Ovary (tissue), 9 donors: ENCODE results near the gene GPC4. TPM values are rescaled to one million over a fixed set of nuclear protein-coding genes. Genes with fewer than 3 reads are reported as not detected.

Source experiments
- DNase-seq, 5 donors: peaks; one replicate each; pipeline ENCODE4 v3.0.0-alpha.2; 2019 to 2020
- H3K27ac ChIP-seq, 2 donors: fragments of 200-600 bp; one replicate each; pipeline versions ENCODE4 v1.5.1 to v1.8.0; 2019 to 2022
- H3K27me3 ChIP-seq: fragments of 200-600 bp; one replicate; pipeline ENCODE4 v1.8.0; 2022
- H3K36me3 ChIP-seq: fragments of 200-600 bp; sonication (generic); one replicate; pipeline ENCODE4 v1.5.1; 2019
- H3K4me1 ChIP-seq: one replicate; pipeline ENCODE4 v1.8.1; 2013; ENCODE audit warnings: mild to moderate bottlenecking, moderate library complexity; ENCODE audit not compliant: insufficient read depth
- H3K4me3 ChIP-seq: fragments of 200-600 bp; sonication (generic); one replicate; pipeline ENCODE4 v1.5.1; 2017
- H3K9me3 ChIP-seq, 2 donors: fragments of 200-600 bp in 1 of 2; sonication (generic) in 1 of 2; one replicate each; pipeline versions ENCODE4 v1.5.1 to v1.8.1; 2013 to 2019; ENCODE audit warnings: mild to moderate bottlenecking in 1 of 2, moderate library complexity in 1 of 2
- CTCF ChIP-seq, 3 donors: fragments of 450-650 bp in 2 of 3; fragments of 200-600 bp in 1 of 3; IDR thresholded peaks; one replicate each; pipeline versions ENCODE4 v1.5.1 to v1.8.0; 2016 to 2022; ENCODE audit warnings: antibody characterized with exemption in 3 of 3, mild to moderate bottlenecking in 1 of 3
- EP300 ChIP-seq: sonication (generic); formaldehyde crosslinking; IDR thresholded peaks from one replicate; pipeline ENCODE4 v1.6.1; 2017; ENCODE audit warnings: antibody characterized with exemption
- POLR2A ChIP-seq: fragments of 450-650 bp; IDR thresholded peaks from one replicate; pipeline ENCODE4 v1.6.1; 2017; ENCODE audit warnings: antibody characterized with exemption, mild to moderate bottlenecking, moderate library complexity
- WGBS, 3 donors: extraction: QIAGEN DNeasy Blood & Tissue Kit in 1 of 3; methylation state at CpG; one replicate each; pipeline versions ENCODE4 v1.1.5 to v1.1.7; 2013 to 2017; 5-methylcytosine and 5-hydroxymethylcytosine counted together
- intact Hi-C, 4 donors: fragments of 100-400 bp; cut with DNase I; formaldehyde crosslinking; loops; one replicate each; pipeline versions ENCODE4 v1.11.0 to v1.15.1; 2022 to 2023
- polyA plus RNA-seq, 2 donors: library from polyadenylated mRNA; stranded (reverse); fragments of 200-250 nt in 1 of 2; fragments of 350-450 nt in 1 of 2; fragmentation: Illumina TruSeq in 1 of 2; extraction: RNeasy Lipid Tissue Mini Kit (QIAGEN cat#74804) in 1 of 2; gene quantifications; one replicate each; pipeline ENCODE4 v1.2.3, GENCODE V29; 2013 to 2014
- total RNA-seq, 7 donors: library from RNA; depleted of rRNA in 2 of 7; stranded (reverse); fragments of >200 nt in 2 of 7; fragmentation: NEBNext Ultra II Directional in 3 of 7; extraction: Animal tissue kit (Norgen Biotek cat#: 25700) in 3 of 7; gene quantifications; one replicate each; pipeline versions ENCODE4 v1.1.0 to v1.2.4, GENCODE V29; 2016 to 2023
- donor health status: DM: no; HTN: no; CAD: no; lungs with moderate emphysema.
- donor health status: DM: no; HTN: no; CAD: no.
- donor health status: Bipolar disorder and iron deficiency.
- donor health status: DM: yes; HTN: yes; CAD: no.
- donor health status: DM: no; HTN: no; CAD: no.
- donor health status: DM: yes; HTN: yes; CAD: no.

The GPC4 gene
- total and polyA plus RNA-seq, 9 donors: 9.0 to 21.7 (median 12.3) TPM

- no peak for DNase-seq
- TF ChIP-seq CTCF (IDR thresholded peaks at IDR 0.05) (no peak), EP300 (no peak), POLR2A (no peak)
- intact Hi-C loops: no loop called here
- H3K27me3 ChIP-seq: no peaks in the 10 kb centered on the region
- H3K4me3 ChIP-seq: no peak overlapping the region
- no peaks in the 10 kb centered on the region for H3K9me3 ChIP-seq
- 81 to 90% (median 87%) methylated on average over 3 of the region's 3 CpGs for WGBS, 3 donors
- no peak overlapping the region for H3K27ac ChIP-seq
- no peaks in the 10 kb centered on the region for H3K4me1 ChIP-seq
- no peaks in the 10 kb centered on the region for H3K36me3 ChIP-seq
Measured at GRCh38 chrX:133370696-133371275, 44.5 kb downstream of the GPC4 start.

GRCh38 chrX:133369065-133369464 lies 46.2 kb downstream of the GPC4 start:
- intact Hi-C loops: no loop called here
- Histone ChIP-seq H3K27ac (no peak overlapping the region), H3K36me3 (no peaks in the 10 kb centered on the region), H3K4me1 (no peaks in the 10 kb centered on the region), H3K4me3 (no peak overlapping the region), H3K27me3 (no peaks in the 10 kb centered on the region), H3K9me3 (no peaks in the 10 kb centered on the region)
- no peak for DNase-seq
- TF ChIP-seq EP300: no peak
- no peak for TF ChIP-seq POLR2A
- no peak for TF ChIP-seq CTCF (IDR thresholded peaks at IDR 0.05)
- 76 to 82% (median 78%) methylated on average over 2 of the region's 2 CpGs for WGBS, 3 donors

DNA sequence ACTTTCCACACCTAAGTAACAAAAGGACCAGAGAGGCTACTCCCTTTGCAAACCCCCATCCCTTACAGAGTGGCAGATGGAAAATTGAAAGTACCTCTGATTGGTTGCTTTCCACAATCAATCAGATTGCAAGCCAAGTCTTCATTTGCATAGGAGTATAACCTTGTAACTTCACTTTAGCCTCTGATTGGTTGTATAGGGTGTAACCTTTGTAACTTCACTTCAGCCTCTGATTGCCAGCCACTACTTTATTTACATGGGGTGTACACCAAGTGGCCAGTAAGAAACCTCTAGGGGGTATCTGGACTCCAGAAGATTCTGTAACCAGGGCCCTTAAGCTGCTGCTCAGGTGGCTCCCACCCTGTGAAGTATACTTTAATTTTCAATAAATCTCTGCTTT lies 48.6 kb downstream of the GPC4 start:
- H3K9me3 ChIP-seq: no peaks in the 10 kb centered on the region
- H3K27me3 ChIP-seq: no peaks in the 10 kb centered on the region
- no peak for TF ChIP-seq CTCF (IDR thresholded peaks at IDR 0.05)
- no peak for TF ChIP-seq EP300
- TF ChIP-seq POLR2A: no peak
- H3K4me3 ChIP-seq: no peak overlapping the region
- no peak for DNase-seq
- H3K4me1 ChIP-seq: peaks cover 2% of the 10 kb centered on the region
- H3K36me3 ChIP-seq: no peaks in the 10 kb centered on the region
- intact Hi-C loops: no loop called here
- H3K27ac ChIP-seq: no peak overlapping the region

DNA sequence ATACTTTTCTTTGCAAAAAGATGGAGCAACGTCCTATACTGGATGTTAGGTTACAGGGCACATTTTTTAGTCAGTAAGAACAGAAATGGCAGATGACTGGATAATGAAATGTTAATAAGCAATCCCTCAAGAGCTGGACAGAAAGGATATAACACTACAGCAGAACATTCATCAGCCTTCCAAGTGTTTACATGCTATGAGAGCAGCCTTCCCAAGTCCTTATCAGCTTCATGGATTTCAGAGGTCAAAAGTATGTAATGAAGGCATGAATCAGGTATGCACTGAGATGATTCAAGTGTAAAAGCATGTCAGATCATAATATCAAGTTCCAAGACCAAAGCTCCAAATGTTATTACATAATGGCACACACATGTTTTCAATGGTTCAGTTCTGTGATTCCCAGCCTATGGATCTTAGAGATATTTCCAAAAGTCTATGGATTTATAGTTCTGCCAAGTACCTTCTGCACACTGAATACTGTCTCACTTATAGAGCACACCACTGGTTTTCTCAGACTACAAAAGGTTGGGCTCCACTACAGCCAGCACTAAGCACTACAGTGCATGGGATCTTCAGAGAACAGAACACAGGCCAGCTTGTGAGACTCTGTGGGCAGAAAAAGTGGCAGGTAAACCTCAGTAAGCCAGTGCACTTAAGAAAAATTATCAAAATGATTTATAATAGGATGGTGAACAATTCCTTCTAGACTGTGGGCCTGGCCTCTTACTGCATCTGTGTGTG lies 49.2 kb downstream of the GPC4 start:
- no peaks in the 10 kb centered on the region for H3K9me3 ChIP-seq
- 4 to 8% (median 6%) methylated on average over 1 of the region's 1 CpG for WGBS, 3 donors
- DNase-seq: no peak
- peaks cover 2% of the 10 kb centered on the region for H3K4me1 ChIP-seq
- TF ChIP-seq EP300 (no peak), POLR2A (no peak), CTCF (IDR thresholded peaks at IDR 0.05) (no peak)
- no peaks in the 10 kb centered on the region for H3K36me3 ChIP-seq
- no peaks in the 10 kb centered on the region for H3K27me3 ChIP-seq
- intact Hi-C loops: no loop called here
- H3K27ac ChIP-seq: no peak overlapping the region
- no peak overlapping the region for H3K4me3 ChIP-seq
